HEK293 (cell line): ENCODE results near the gene OR8S1.

Experiments used
- MYNN ChIP-seq: fragments of 450-650 bp; formaldehyde crosslinking; IDR thresholded peaks from 2 replicates; pipeline ENCODE4 v1.5.1; 2016; ENCODE audit warnings: missing biosample characterization, missing genetic modification characterization, borderline replicate concordance
- SP2 ChIP-seq: fragments of 450-650 bp; formaldehyde crosslinking; IDR thresholded peaks from 2 replicates; pipeline ENCODE4 v1.5.1; 2016; ENCODE audit warnings: missing biosample characterization, missing genetic modification characterization
- ZBTB17 ChIP-seq: fragments of 450-650 bp; formaldehyde crosslinking; IDR thresholded peaks from 2 replicates; pipeline ENCODE4 v1.5.1; 2016; ENCODE audit warnings: missing biosample characterization, missing genetic modification characterization
- ZNF138 ChIP-seq: fragments of 450-650 bp; formaldehyde crosslinking; IDR thresholded peaks from 2 replicates; pipeline ENCODE4 v1.5.1; 2016; ENCODE audit warnings: missing biosample characterization, missing genetic modification characterization, borderline replicate concordance
- ZNF23 ChIP-seq: fragments of 450-650 bp; formaldehyde crosslinking; IDR thresholded peaks from 2 replicates; pipeline ENCODE4 v1.5.1; 2016; ENCODE audit warnings: missing biosample characterization, missing genetic modification characterization, borderline replicate concordance
- TF ChIP-seq, protein P1 (sequence below): fragments of 450-650 bp; formaldehyde crosslinking; IDR thresholded peaks from 2 replicates; pipeline ENCODE4 v1.5.1; 2016; ENCODE audit warnings: missing biosample characterization, missing genetic modification characterization
- TF ChIP-seq, protein P2 (sequence below): fragments of 450-650 bp; formaldehyde crosslinking; IDR thresholded peaks from 2 replicates; pipeline ENCODE4 v1.5.1; 2016; ENCODE audit warnings: missing biosample characterization, missing genetic modification characterization
- TF ChIP-seq, protein P3 (sequence below): IDR thresholded peaks from 2 replicates; pipeline ENCODE4 v1.6.1; 2011; ENCODE audit warnings: mild to moderate bottlenecking, low read depth, low read length, borderline replicate concordance
- TF ChIP-seq, protein P4 (sequence below): fragments of 450-650 bp; formaldehyde crosslinking; IDR thresholded peaks from 2 replicates; pipeline ENCODE4 v1.5.1; 2016; ENCODE audit warnings: missing biosample characterization, missing genetic modification characterization
- TF ChIP-seq, protein P5 (sequence below): fragments of 450-650 bp; formaldehyde crosslinking; IDR thresholded peaks from 2 replicates; pipeline ENCODE4 v1.5.1; 2016; ENCODE audit warnings: missing biosample characterization, missing genetic modification characterization

DNA sequence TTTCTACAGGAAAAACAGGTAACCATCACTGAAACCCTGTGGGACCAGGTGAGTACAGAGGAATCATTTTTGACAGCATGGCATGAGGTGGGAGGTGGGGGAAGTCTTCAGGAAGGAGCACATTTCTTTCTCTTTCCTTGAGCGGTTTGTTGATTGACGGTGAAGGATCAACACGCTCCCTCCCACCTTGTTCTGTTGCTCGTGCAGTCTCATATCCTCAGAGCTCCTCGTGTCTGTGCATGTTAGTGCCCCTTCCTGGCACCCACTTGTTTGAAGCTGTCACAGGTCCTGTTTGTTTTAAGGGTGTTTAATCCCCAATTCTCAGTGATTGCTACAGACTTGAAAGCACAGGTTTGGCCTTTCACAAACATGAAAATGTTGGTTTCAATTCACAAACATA, 38.8 kb upstream of the OR8S1 start:
- TF ChIP-seq, protein P1, sequence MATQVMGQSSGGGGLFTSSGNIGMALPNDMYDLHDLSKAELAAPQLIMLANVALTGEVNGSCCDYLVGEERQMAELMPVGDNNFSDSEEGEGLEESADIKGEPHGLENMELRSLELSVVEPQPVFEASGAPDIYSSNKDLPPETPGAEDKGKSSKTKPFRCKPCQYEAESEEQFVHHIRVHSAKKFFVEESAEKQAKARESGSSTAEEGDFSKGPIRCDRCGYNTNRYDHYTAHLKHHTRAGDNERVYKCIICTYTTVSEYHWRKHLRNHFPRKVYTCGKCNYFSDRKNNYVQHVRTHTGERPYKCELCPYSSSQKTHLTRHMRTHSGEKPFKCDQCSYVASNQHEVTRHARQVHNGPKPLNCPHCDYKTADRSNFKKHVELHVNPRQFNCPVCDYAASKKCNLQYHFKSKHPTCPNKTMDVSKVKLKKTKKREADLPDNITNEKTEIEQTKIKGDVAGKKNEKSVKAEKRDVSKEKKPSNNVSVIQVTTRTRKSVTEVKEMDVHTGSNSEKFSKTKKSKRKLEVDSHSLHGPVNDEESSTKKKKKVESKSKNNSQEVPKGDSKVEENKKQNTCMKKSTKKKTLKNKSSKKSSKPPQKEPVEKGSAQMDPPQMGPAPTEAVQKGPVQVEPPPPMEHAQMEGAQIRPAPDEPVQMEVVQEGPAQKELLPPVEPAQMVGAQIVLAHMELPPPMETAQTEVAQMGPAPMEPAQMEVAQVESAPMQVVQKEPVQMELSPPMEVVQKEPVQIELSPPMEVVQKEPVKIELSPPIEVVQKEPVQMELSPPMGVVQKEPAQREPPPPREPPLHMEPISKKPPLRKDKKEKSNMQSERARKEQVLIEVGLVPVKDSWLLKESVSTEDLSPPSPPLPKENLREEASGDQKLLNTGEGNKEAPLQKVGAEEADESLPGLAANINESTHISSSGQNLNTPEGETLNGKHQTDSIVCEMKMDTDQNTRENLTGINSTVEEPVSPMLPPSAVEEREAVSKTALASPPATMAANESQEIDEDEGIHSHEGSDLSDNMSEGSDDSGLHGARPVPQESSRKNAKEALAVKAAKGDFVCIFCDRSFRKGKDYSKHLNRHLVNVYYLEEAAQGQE (tag by site-specific recombination), result no peak
- TF ChIP-seq ZNF23 (tag by site-specific recombination) (no peak), ZNF138 (tag by site-specific recombination) (no peak), MYNN (tag by site-specific recombination) (no peak), SP2 (no peak), ZBTB17 (tag by site-specific recombination) (no peak)
- TF ChIP-seq, protein P2, sequence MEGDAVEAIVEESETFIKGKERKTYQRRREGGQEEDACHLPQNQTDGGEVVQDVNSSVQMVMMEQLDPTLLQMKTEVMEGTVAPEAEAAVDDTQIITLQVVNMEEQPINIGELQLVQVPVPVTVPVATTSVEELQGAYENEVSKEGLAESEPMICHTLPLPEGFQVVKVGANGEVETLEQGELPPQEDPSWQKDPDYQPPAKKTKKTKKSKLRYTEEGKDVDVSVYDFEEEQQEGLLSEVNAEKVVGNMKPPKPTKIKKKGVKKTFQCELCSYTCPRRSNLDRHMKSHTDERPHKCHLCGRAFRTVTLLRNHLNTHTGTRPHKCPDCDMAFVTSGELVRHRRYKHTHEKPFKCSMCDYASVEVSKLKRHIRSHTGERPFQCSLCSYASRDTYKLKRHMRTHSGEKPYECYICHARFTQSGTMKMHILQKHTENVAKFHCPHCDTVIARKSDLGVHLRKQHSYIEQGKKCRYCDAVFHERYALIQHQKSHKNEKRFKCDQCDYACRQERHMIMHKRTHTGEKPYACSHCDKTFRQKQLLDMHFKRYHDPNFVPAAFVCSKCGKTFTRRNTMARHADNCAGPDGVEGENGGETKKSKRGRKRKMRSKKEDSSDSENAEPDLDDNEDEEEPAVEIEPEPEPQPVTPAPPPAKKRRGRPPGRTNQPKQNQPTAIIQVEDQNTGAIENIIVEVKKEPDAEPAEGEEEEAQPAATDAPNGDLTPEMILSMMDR, result no peak
- TF ChIP-seq, protein P3, sequence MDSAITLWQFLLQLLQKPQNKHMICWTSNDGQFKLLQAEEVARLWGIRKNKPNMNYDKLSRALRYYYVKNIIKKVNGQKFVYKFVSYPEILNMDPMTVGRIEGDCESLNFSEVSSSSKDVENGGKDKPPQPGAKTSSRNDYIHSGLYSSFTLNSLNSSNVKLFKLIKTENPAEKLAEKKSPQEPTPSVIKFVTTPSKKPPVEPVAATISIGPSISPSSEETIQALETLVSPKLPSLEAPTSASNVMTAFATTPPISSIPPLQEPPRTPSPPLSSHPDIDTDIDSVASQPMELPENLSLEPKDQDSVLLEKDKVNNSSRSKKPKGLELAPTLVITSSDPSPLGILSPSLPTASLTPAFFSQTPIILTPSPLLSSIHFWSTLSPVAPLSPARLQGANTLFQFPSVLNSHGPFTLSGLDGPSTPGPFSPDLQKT, result no peak
- TF ChIP-seq, protein P4, sequence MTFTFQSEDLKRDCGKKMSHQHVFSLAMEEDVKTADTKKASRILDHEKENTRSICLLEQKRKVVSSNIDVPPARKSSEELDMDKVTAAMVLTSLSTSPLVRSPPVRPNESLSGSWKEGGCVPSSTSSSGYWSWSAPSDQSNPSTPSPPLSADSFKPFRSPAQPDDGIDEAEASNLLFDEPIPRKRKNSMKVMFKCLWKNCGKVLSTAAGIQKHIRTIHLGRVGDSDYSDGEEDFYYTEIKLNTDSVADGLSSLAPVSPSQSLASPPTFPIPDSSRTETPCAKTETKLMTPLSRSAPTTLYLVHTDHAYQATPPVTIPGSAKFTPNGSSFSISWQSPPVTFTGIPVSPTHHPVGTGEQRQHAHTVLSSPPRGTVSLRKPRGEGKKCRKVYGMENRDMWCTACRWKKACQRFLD (tag by site-specific recombination), result no peak
- TF ChIP-seq, protein P5, sequence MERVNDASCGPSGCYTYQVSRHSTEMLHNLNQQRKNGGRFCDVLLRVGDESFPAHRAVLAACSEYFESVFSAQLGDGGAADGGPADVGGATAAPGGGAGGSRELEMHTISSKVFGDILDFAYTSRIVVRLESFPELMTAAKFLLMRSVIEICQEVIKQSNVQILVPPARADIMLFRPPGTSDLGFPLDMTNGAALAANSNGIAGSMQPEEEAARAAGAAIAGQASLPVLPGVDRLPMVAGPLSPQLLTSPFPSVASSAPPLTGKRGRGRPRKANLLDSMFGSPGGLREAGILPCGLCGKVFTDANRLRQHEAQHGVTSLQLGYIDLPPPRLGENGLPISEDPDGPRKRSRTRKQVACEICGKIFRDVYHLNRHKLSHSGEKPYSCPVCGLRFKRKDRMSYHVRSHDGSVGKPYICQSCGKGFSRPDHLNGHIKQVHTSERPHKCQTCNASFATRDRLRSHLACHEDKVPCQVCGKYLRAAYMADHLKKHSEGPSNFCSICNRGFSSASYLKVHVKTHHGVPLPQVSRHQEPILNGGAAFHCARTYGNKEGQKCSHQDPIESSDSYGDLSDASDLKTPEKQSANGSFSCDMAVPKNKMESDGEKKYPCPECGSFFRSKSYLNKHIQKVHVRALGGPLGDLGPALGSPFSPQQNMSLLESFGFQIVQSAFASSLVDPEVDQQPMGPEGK (tag by site-specific recombination), result no peak
